Hepatocyte (in vitro differentiated cells): ENCODE results near the gene DRAM1.
"Not testable (repeated sequence)": the region's sequence is repeated elsewhere in the genome, so short reads cannot be mapped to it uniquely, and the experiment has no call there.

Experiments
- CTCF ChIP-seq: fragments of 200-600 bp; sonication (generic); IDR thresholded peaks from 2 replicates; pipeline ENCODE4 v1.5.1; 2016; ENCODE audit warnings: antibody characterized with exemption, mild to moderate bottlenecking; ENCODE audit not compliant: poor library complexity
- EZH2 ChIP-seq: fragments of 200-600 bp; sonication (generic); IDR thresholded peaks from 2 replicates; pipeline ENCODE4 v1.6.1; 2016; ENCODE audit warnings: antibody characterized with exemption, mild to moderate bottlenecking, borderline replicate concordance
- EZH2phosphoT487 ChIP-seq: fragments of 200-600 bp; sonication (generic); IDR thresholded peaks from one replicate; pipeline ENCODE4 v1.6.1; 2018; ENCODE audit warnings: antibody characterized with exemption, mild to moderate bottlenecking, low read depth, moderate library complexity; ENCODE audit not compliant: unreplicated experiment, severe bottlenecking

GRCh38 chr12:101884781-101885340, 7.5 kb downstream of the DRAM1 start:
- not testable (repeated sequence) for TF ChIP-seq CTCF, EZH2, EZH2phosphoT487
